Measurements from ENCODE around the gene CAPN11. TPM values are rescaled to one million over a fixed set of nuclear protein-coding genes. Genes with fewer than 3 reads are reported as not detected.

CAPN11 gene
- total and polyA plus RNA-seq, 7 experiments from 2014 or later = 0.66 TPM; not detected in 6

- Mint-ChIP-seq H3K4me1 (peaks cover 0 to 7% (median 4%) of the 10 kb centered on the region in 7 donors), H3K27ac (no peak overlapping the region), H3K27me3 (no peaks in the 10 kb centered on the region), H3K36me3 (peaks cover 0 to 11% (median 0%) of the 10 kb centered on the region in 5 donors), H3K4me3 (no peak overlapping the region), H3K9me3 (no peaks in the 10 kb centered on the region)
- Histone ChIP-seq H3K4me3 (ENCODE audit: low read length) (no peak overlapping the region), H3K27me3 (ENCODE audit: control insufficient read depth in 2 of 2, insufficient read depth in 2 of 2, low read length in 2 of 2) (no peaks in the 10 kb centered on the region), H3K9me3 (ENCODE audit: control insufficient read depth in 2 of 3, low read length in 3 of 3) (no peaks in the 10 kb centered on the region), H3K27ac (ENCODE audit: low read depth, low read length) (no peak overlapping the region), H3K36me3 (ENCODE audit: control insufficient read depth in 2 of 3, insufficient read depth in 3 of 3, low read length in 3 of 3) (peaks cover 0 to 23% (median 0%) of the 10 kb centered on the region in 3 experiments), H3K4me1 (ENCODE audit: control insufficient read depth in 2 of 2, insufficient read depth in 2 of 2, low read length in 2 of 2) (peaks cover 3 to 8% of the 10 kb centered on the region in 2 donors)
- no peak for ATAC-seq
- intact Hi-C loops (cut with micrococcal nuclease) = loop anchor here (1.0 to 5.0 kb wide), 3 partner anchors 52 to 430 kb away; no protein-coding TSS in a partner anchor
- CTCF ChIA-PET = interaction anchor here (1.3 to 3.5 kb wide), 2 partner anchors 38 to 56 kb away, joined by 3 to 24 read pairs; no protein-coding TSS in a partner anchor
- POLR2A ChIA-PET = no interaction called here
- no peak for DNase-seq
These were observed 6.1 kb upstream of the CAPN11 start for GRCh38 chr6:44152533-44152932.

GRCh38 chr6:44154067-44154466 lies 4.6 kb upstream of the CAPN11 start:
- H3K9me3 ChIP-seq (ENCODE audit: control insufficient read depth in 2 of 3, low read length in 3 of 3) = no peaks in the 10 kb centered on the region
- CTCF ChIA-PET = interaction anchor here (1.3 to 3.5 kb wide), 2 partner anchors 53 to 58 kb away, joined by 4 to 24 read pairs; no protein-coding TSS in a partner anchor
- no peaks in the 10 kb centered on the region for H3K27me3 ChIP-seq (ENCODE audit: control insufficient read depth in 2 of 2, insufficient read depth in 2 of 2, low read length in 2 of 2)
- Mint-ChIP-seq H3K4me1 (peaks cover 0 to 7% (median 4%) of the 10 kb centered on the region in 7 donors), H3K4me3 (no peak overlapping the region), H3K27ac (no peak overlapping the region), H3K36me3 (peaks cover 0 to 6% (median 0%) of the 10 kb centered on the region in 5 donors), H3K9me3 (no peaks in the 10 kb centered on the region), H3K27me3 (no peaks in the 10 kb centered on the region)
- ATAC-seq = no peak
- peaks cover 0 to 7% (median 0%) of the 10 kb centered on the region in 3 experiments for H3K36me3 ChIP-seq (ENCODE audit: control insufficient read depth in 2 of 3, insufficient read depth in 3 of 3, low read length in 3 of 3)
- intact Hi-C loops (cut with micrococcal nuclease) = loop anchor here in 1 of 2 donors (5.0 kb wide), 1 partner anchor 432 kb away; no protein-coding TSS in a partner anchor
- POLR2A ChIA-PET = interaction anchor here (1.2 kb wide), 1 partner anchor 15 kb away, joined by 3 read pairs; no protein-coding TSS in a partner anchor
- H3K4me1 ChIP-seq (ENCODE audit: control insufficient read depth in 2 of 2, insufficient read depth in 2 of 2, low read length in 2 of 2) = peaks cover 3 to 8% of the 10 kb centered on the region in 2 donors
- H3K4me3 ChIP-seq (ENCODE audit: low read length) = no peak overlapping the region
- H3K27ac ChIP-seq (ENCODE audit: low read depth, low read length) = no peak overlapping the region
- DNase-seq = no peak

GRCh38 chr6:44156494-44157151 lies 2.0 kb upstream of the CAPN11 start:
- H3K4me1 ChIP-seq (ENCODE audit: control insufficient read depth in 2 of 2, insufficient read depth in 2 of 2, low read length in 2 of 2) = peaks cover 1 to 6% of the 10 kb centered on the region in 2 donors
- H3K27ac Mint-ChIP-seq = peak overlapping the region in 1 of 9 donors; percentile 22
- no peak for ATAC-seq
- H3K4me1 Mint-ChIP-seq = peaks cover 0 to 3% (median under 1%) of the 10 kb centered on the region in 7 donors
- H3K27me3 ChIP-seq (ENCODE audit: control insufficient read depth in 2 of 2, insufficient read depth in 2 of 2, low read length in 2 of 2) = no peaks in the 10 kb centered on the region
- no peaks in the 10 kb centered on the region for H3K36me3 ChIP-seq (ENCODE audit: control insufficient read depth in 2 of 3, insufficient read depth in 3 of 3, low read length in 3 of 3)
- CTCF ChIA-PET = no interaction called here
- intact Hi-C loops (cut with micrococcal nuclease) = no loop called here
- POLR2A ChIA-PET = interaction anchor here (1.1 kb wide), 1 partner anchor 39 kb away, joined by 3 read pairs; no protein-coding TSS in a partner anchor
- no peak overlapping the region for H3K4me3 ChIP-seq (ENCODE audit: low read length)
- no peak overlapping the region for H3K27ac ChIP-seq (ENCODE audit: low read depth, low read length)
- H3K9me3 ChIP-seq (ENCODE audit: control insufficient read depth in 2 of 3, low read length in 3 of 3) = no peaks in the 10 kb centered on the region
- no peak for DNase-seq
- H3K36me3 Mint-ChIP-seq = no peaks in the 10 kb centered on the region
- no peaks in the 10 kb centered on the region for H3K9me3 Mint-ChIP-seq
- no peaks in the 10 kb centered on the region for H3K27me3 Mint-ChIP-seq
- no peak overlapping the region for H3K4me3 Mint-ChIP-seq

GRCh38 chr6:44157152-44157521 lies 1.5 kb upstream of the CAPN11 start:
- intact Hi-C loops (cut with micrococcal nuclease) = no loop called here
- Histone ChIP-seq H3K36me3 (ENCODE audit: control insufficient read depth in 2 of 3, insufficient read depth in 3 of 3, low read length in 3 of 3) (no peaks in the 10 kb centered on the region), H3K27ac (ENCODE audit: low read depth, low read length) (no peak overlapping the region), H3K9me3 (ENCODE audit: control insufficient read depth in 2 of 3, low read length in 3 of 3) (no peaks in the 10 kb centered on the region), H3K4me1 (ENCODE audit: control insufficient read depth in 2 of 2, insufficient read depth in 2 of 2, low read length in 2 of 2) (peaks cover 0 to under 1% of the 10 kb centered on the region in 2 donors), H3K4me3 (ENCODE audit: low read length) (no peak overlapping the region), H3K27me3 (ENCODE audit: control insufficient read depth in 2 of 2, insufficient read depth in 2 of 2, low read length in 2 of 2) (no peaks in the 10 kb centered on the region)
- ChIA-PET POLR2A (interaction anchor here (1.1 kb wide), 1 partner anchor 39 kb away, joined by 3 read pairs; no protein-coding TSS in a partner anchor), CTCF (no interaction called here)
- Mint-ChIP-seq H3K27me3 (peaks cover 0 to 3% (median 0%) of the 10 kb centered on the region in 5 donors), H3K36me3 (no peaks in the 10 kb centered on the region), H3K9me3 (no peaks in the 10 kb centered on the region), H3K4me1 (peaks cover 0 to 3% (median 0%) of the 10 kb centered on the region in 7 donors), H3K27ac (peak overlapping the region in 1 of 9 donors; percentile 55), H3K4me3 (no peak overlapping the region)
- DNase-seq (no peak), ATAC-seq (no peak)

- no peaks in the 10 kb centered on the region for H3K9me3 Mint-ChIP-seq
- ATAC-seq (no peak), DNase-seq (no peak)
- H3K4me1 Mint-ChIP-seq = peaks cover 0 to 8% (median 0%) of the 10 kb centered on the region in 7 donors
- no peak overlapping the region for H3K4me3 Mint-ChIP-seq
- H3K36me3 Mint-ChIP-seq = no peaks in the 10 kb centered on the region
- no peaks in the 10 kb centered on the region for H3K9me3 ChIP-seq (ENCODE audit: control insufficient read depth in 2 of 3, low read length in 3 of 3)
- H3K4me1 ChIP-seq (ENCODE audit: control insufficient read depth in 2 of 2, insufficient read depth in 2 of 2, low read length in 2 of 2) = no peaks in the 10 kb centered on the region
- no peaks in the 10 kb centered on the region for H3K27me3 ChIP-seq (ENCODE audit: control insufficient read depth in 2 of 2, insufficient read depth in 2 of 2, low read length in 2 of 2)
- no peak overlapping the region for H3K27ac ChIP-seq (ENCODE audit: low read depth, low read length)
- CTCF ChIA-PET = interaction anchor here (0.7 to 0.9 kb wide), 2 partner anchors 15 to 65 kb away, joined by 4 read pairs; no protein-coding TSS in a partner anchor
- H3K27ac Mint-ChIP-seq = no peak overlapping the region
- peaks cover 0 to 22% (median 15%) of the 10 kb centered on the region in 5 donors for H3K27me3 Mint-ChIP-seq
- H3K36me3 ChIP-seq (ENCODE audit: control insufficient read depth in 2 of 3, insufficient read depth in 3 of 3, low read length in 3 of 3) = no peaks in the 10 kb centered on the region
- POLR2A ChIA-PET = no interaction called here
- intact Hi-C loops (cut with micrococcal nuclease) = no loop called here
- H3K4me3 ChIP-seq (ENCODE audit: low read length) = no peak overlapping the region
These were observed 3.3 kb downstream of the CAPN11 start for GRCh38 chr6:44161997-44162338.

- ATAC-seq = no peak
- no peaks in the 10 kb centered on the region for H3K4me1 ChIP-seq (ENCODE audit: control insufficient read depth in 2 of 2, insufficient read depth in 2 of 2, low read length in 2 of 2)
- H3K4me3 Mint-ChIP-seq = no peak overlapping the region
- no peak overlapping the region for H3K27ac ChIP-seq (ENCODE audit: low read depth, low read length)
- no peaks in the 10 kb centered on the region for H3K36me3 ChIP-seq (ENCODE audit: control insufficient read depth in 2 of 3, insufficient read depth in 3 of 3, low read length in 3 of 3)
- H3K9me3 ChIP-seq (ENCODE audit: control insufficient read depth in 2 of 3, low read length in 3 of 3) = no peaks in the 10 kb centered on the region
- peaks cover 0 to 22% (median 15%) of the 10 kb centered on the region in 5 donors for H3K27me3 Mint-ChIP-seq
- no peaks in the 10 kb centered on the region for H3K9me3 Mint-ChIP-seq
- no peak for DNase-seq
- H3K27ac Mint-ChIP-seq = no peak overlapping the region
- no peak overlapping the region for H3K4me3 ChIP-seq (ENCODE audit: low read length)
- H3K36me3 Mint-ChIP-seq = no peaks in the 10 kb centered on the region
- peaks cover 0 to 9% (median 0%) of the 10 kb centered on the region in 7 donors for H3K4me1 Mint-ChIP-seq
- intact Hi-C loops (cut with micrococcal nuclease) = no loop called here
- ChIA-PET CTCF (interaction anchor here (0.6 to 1.0 kb wide), 2 partner anchors 9 to 11 kb away, joined by 3 to 4 read pairs; no protein-coding TSS in a partner anchor), POLR2A (interaction anchor here (0.6 kb wide), 1 partner anchor 229 kb away, joined by 3 read pairs; no protein-coding TSS in a partner anchor)
- no peaks in the 10 kb centered on the region for H3K27me3 ChIP-seq (ENCODE audit: control insufficient read depth in 2 of 2, insufficient read depth in 2 of 2, low read length in 2 of 2)
These were observed 4.4 kb downstream of the CAPN11 start for GRCh38 chr6:44162876-44163625.

All from naive thymus-derived CD4-positive, alpha-beta T cell (primary cell).